Stimulated activated CD4-positive, alpha-beta T cell treated with anti-CD3 and anti-CD28 coated beads, TNF-alpha, amount 100 ng/mL, for 48 hours (primary cell): ENCODE results near the gene PPFIBP2.
A peak's percentile ranks its signal among the peaks of the same experiment; 100 is the strongest.

Experiments
- DNase-seq, 3 donors: peaks; one replicate each; pipeline ENCODE4 v3.0.0-alpha.2; 2020; ENCODE audit warnings: low read depth in 3 of 3

The PPFIBP2 gene

DNA sequence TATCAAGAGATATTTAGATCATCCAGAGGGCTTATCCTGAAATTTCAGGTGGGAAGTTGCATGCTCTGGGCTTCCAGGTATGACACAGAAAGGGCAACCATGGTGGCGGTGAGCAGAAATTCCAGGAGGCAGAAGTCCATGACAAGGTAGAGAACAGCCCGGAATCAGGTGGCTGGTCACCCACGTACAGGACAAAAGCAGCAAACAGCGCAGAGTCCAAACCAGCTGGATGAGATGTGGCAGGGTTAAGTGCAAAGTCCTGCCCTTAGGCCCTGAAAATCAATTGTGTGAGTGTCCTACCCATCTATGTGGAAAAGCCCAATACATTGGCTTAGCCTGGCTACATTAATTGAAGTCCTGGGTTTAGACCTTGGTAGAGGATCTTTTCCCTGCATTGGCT is 11.6 kb downstream of the PPFIBP2 start:
- DNase-seq = no peak

DNA sequence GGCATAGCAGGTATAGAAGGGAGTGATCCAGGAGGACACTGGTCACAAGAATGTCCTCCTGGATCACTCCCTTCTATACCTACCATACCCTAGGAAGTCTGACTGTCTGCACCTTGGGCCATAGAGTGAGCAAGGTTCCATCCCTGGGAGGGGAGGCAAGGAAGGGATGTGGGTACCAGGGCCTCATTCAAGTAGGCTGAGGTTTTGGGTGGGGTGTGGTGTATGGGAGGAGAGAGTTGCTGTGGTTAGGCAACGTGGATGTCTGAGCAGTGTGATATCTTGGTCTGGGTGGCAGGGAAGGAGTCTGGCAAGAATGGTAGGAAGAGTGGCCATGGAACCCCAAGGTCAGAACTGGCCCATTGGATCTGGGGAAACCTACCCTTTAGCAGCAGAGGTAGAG is 13.2 kb downstream of the PPFIBP2 start:
- DNase-seq = no peak

DNA sequence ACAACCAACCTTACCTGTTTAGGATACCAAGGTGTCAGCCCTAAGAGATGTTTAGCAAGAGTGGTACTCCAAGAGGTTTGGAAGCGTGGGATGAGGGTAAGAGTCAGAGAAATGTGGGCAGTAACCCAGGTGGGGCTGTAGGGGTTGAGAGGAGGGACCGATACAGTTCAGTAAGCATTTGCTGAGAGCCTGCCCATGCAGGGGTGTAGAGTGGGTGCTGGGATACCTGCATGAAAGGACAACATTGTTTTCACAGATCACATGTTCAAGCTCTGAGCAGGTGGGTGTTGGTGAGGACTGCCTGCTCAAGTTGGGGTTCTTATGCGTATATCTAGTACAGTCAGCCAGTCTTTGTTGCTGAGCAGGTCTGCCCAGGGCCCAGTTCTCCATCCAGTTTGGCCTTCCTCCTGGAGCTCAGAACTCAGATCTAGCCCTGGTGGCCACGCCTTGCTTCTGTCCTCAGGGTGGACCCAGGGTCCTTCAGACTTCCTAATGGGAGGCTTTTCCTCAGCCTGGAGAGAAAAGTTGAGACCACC is 14.8 kb downstream of the PPFIBP2 start:
- no peak for DNase-seq

DNA sequence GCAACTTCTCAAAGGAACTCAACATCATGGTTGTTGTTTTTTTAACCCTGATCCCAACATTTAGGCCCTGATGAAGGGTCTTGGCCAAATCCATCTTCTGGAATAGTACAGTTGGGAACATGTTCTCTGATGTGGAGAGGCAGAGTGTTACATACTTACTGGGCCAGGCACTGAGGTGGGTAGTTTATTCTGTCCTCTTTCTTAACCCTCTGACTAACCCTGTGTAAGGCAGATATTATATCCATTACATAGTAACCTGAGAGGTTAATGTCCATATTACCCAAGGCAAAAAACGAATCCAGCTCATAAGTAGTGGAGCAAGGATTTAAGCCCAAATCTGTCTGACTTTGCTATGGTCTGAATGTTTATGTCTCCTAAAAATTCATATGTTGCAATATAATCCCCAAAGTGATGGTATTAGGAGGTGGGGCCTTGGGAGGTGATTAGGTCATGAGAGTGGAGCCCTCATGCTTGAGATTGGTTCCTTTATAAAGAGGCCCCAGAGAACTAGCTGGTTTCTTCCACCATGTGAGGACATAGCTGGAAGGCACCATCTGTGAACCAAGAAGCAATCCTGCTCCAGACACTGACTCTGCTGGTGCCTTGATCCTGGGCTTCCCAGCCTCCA is 16.3 kb downstream of the PPFIBP2 start:
- no peak for DNase-seq

DNA sequence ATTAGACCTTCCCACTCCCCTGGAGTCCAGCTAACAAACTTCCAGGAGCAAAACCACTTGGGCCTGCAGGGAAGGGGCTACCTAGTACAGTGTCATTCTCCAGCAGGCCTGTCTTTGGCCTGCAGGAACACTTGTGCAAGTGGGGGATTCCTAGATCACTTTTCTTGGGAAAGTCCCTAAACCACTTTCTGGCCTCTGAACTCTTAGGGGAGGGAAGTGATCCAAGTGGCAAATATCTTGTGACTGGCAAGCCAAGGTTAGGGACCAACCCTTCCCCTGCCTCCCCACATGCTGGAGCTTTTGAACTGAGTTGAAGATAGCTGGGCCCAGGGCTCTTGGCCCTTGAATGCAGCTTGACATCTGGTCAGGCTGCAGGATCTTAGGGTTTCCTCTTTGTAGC is 17.2 kb downstream of the PPFIBP2 start:
- no peak for DNase-seq

DNA sequence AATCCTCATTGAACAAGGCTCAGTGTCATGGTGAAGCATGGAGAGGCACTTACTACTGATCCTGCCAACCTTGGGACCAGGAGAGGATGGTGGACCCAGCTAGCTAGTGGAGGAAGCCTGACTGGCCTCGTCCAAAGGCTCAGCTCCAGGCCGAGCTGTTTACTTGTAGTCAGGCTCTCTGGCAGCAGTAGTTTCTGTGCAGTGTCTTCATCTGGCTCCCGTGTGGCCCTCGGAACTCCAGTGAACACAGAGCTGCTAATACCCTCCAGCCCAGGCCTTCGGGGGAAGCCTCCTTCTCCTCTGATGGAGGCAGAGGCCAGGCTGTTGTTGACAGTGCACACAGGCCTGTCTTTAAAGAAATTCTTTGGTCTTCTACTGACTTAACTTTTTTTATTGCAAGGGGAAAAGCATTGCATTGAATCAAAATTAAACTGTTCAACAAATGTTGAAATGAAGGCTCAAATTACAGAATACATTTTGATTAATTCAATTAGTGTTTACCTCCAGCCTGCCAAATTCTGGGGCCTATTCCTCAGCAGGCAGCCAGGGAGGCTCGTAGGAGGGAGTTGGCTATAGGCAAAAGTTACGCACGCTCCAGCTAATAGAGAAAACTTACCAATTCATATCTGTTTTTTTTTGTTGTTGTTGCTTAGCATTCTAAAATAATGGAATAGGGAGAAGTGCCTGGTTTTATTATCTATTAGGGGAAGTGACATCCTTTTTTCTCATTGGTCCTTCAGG is 18.8 kb downstream of the PPFIBP2 start:
- no peak for DNase-seq

DNA sequence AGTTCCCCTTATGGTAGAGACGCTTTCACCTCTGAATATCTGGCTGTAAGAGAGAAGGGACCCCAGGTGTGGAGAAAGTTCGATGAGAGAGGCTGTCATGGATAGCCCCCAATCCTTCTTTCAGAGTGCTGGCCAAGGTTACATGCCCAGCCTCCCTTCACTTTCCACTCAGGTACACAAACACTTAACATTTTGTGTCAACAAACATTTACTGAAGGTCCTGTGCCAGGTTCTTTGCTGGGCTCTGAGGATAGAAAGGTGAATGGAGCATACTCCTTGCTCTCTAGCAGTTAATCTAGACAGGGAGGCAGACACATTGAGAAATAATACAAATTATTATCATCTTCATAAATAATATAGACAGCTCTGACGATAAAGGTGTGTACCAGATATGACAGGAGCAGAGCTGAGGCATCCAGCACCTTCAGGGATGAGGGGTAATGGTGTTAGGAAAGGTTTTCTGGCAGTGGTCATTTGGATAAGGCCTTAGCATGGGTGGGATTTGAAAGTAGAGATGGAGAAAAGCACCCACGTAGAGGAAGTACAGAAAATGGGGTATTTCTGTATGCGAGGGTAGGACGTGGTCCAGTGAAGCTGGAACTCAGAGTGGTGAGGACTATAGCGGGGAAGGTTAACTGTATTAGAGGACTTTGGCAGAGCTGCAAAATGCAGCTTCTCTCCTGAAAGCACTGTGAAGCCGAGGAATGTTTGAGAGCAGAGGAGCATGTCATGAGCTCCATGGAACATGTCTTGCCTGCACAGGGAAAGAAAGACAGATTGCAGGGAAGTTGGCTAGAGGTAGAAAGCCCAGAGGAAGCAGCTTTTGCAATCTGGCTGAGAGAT is 19.6 kb downstream of the PPFIBP2 start:
- DNase-seq = no peak

DNA sequence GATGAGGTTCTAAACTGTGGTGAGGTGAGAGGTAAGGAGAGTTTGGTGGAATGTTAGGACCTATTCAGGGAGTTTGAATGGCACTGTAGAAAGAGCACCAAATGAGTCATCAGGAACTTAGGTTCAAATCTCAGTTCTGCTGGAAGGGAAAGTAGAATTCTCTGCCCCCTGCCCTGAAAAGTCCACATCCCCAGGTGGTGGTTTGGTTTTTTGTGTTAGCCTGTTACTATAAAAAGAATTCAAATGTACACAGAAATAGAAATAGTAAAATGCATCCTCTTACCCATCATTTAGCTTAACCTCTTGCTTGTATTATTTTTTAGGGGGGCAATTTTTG is 20.2 kb downstream of the PPFIBP2 start:
- DNase-seq = no peak

DNA sequence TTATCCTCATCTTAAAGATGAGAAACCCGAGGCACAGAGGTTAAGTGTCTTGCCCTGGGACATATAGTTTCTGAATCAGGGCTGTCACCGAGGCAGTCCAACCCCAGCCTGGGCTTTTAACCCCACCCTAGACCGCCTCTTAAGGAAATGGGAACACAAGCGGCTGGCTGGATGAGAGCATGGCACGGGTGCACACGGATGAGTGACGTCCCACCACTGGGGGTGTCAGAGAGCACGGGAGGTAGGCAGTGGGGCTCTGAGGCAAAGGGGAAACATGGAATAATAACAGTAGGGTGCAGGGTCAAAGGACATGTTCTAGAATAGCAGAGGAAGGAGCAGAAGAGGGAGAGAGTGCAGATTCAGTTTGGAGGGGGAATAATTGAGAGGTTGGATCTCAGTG is 22.3 kb downstream of the PPFIBP2 start:
- no peak for DNase-seq

DNA sequence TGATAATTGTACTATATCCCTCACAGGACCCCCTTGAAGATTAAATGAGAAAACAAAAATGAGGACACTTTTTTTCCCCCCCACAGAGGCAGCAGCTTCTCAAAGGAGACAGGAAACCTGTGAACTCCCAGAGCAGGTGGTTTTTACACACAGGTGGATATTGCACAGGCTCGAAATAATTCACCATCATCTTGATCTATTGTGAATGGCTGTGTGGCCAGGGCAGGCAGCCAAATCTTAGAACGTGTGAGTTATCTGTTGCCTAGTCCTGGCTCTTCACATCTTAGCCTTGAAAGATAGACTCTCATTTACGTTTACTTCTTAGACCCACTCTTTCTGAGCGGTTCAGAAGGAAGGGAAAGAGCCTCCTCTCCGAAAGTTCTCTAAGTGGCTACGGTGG is 23.5 kb downstream of the PPFIBP2 start:
- DNase-seq = no peak

DNA sequence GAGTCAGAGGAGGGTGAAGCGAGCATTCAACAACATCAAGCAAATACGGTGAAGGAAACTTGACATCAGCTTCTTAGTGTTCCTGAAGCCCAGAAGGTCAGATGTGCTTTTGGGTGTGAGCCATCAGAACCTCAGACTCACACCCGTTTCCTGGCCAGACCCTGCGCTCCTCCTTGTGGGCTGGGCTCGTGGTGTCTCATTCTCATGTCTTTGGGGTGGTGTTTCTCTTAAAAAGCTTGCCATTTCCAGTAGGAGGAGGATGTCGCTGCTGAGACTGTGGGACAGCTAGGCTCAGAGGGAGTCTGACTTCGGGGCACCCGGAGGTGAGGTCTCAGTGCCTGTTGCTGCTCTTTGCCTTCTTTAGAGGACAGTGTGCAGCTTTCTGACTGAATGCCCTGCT is 24.2 kb downstream of the PPFIBP2 start:
- no peak for DNase-seq

DNA sequence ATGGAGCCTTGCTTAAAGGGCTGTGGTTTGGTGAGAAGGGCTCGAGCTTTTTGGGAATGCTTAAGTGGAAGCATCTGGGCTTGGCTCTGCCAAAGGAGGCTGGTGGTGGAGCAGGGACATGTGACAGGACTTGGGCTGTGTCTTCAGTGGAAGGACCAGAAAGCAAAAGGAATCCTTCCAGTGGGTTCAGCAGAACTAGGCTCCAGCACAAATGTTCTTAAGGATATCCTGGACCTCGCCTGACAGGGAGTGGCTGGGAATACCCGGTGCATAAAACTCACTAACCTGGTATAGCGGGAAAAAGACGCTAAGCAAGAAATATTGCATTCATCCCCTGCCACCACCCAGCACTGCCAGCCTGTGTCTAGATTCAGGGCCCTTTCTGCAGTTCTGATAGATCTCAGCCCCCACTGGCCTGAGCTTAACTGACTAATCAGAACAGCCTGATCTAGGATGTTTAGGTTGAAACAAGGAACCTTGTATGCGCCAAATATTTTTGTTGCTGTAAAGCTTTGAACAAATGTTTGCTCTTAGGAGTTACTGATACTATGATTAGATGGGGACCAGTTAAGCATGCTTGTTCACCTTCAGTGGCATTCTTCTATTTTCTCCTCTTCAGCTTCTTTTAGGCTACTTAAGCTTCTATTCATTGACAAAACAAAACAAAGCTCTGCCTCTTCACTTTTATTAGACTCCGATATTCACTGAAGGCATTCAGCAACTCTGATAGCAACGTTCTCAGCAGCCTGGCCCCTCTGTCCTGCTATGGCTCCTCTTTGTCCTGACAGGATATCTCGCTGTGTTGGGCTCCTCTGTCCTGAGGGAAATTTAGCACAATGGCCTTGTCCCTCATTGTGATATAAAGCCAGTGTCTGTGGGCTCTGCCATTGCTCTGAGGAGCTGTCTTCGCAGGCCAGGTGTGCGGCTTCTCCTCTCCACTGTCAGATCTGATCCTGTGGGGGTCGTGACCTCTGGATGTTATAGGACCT is 25.0 kb downstream of the PPFIBP2 start:
- DNase-seq = no peak

DNA sequence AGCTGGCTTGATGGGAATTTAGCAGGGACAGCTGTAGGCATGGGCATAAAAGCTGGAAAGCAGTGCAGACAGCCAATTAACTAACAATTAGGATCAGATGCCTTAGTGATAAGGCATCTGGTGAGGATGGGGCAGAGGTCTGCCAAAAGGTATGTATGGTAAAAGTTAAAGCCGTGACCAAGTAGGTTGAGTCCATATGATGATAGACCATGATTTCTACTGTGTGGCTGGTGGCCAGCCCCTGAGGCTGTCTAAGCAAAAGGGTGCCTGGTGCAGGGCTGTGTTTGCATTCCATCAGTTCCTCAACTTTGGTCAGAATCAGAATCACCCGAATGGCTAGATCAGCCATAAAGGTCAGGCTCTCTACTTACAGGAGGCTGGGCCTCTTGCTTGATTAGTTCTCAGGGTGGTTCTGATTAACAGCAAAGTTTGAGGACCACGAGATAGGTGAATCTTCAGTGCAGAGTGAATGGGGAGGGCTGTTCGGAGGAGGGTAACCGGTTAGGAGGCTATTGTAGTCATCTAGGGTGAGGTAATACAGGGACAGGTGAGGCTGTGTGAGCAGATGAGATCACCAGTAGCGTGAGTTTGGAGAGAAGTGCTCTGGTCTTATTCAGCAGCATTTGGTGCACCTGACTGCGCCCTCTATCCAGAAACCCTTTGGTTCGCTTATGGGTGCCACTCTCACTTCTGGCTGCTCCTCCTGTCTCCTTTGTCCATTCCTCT is 27.2 kb downstream of the PPFIBP2 start:
- no peak for DNase-seq

DNA sequence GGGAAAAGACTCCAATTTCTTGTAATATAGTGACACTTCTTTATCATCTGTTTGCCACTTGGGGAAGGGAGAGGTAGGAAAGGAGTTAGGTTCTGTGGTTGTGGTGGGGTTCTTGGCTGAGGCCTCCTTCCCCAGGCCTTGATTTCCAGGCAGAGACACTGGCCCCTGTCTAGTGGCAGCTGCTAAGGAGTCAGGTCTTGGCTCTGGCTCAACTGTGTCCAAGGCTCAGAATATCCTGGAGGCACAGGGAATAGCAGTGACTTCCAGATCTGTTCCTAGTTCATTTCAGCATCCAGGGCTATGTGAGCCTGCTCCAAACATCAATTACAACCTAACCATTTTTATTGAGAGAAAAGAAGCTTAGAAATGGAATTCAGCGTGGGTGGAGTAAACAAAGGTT is 29.5 kb downstream of the PPFIBP2 start:
- no peak for DNase-seq

DNA sequence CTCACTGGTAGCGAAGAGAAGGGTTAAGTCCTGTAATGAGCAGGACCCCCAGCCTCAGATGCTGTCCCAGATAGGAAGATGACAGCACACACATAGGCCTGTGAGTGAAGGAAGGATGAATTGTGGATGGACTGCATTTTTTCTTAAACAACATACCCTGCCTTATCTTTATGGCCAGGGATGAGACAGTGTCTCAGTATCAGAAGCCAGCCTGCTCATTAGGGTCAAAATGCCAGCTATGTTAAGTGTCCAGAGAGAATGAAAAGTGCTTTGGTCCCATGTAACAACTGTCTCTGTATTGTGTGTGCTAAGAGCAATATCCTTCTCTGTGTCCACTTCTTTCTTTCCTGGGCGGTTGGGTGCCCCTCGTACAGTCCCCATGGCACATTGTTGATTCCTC is 30.2 kb downstream of the PPFIBP2 start:
- DNase-seq = no peak

DNA sequence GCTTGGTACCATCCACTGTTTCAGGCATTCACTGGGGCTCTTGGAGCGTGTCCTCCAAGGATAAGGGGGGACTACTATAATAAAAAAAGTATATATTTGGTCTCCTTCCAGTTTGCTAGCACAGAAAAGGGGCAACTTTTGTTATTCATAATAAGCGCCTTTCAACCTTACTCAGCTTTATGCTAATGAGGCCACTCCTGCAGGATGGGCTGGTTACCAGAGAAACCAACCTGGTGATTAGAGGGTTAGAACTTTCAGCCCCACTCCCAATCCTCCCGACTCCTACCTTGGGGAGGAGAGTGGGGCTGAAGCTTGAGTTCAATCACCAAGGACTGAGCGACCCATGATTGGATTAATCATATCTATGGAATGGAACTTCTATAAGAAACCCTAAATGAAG is 31.8 kb downstream of the PPFIBP2 start:
- no peak for DNase-seq

DNA sequence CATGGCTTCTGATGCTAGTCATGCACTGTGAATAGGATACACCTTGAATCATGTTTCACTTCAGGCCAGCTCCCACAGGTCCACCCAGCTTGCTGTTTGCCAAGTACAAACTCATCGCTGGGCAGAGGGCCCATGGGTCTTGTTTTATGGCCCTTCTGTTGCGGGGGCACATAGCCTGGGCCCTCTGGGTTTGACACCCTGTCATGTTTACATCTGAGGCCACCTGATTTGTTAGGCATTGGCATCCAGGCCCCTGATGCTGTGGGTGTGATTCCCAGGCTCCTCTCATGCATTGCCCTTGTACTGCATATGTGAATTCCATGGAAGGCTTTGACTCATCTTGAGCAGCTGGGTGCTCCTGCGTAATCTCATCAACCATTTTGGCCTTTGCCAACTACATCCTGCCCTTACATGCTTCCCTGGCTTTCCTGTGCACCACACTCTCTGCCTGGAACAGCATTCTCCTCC is 32.6 kb downstream of the PPFIBP2 start:
- no peak for DNase-seq

DNA sequence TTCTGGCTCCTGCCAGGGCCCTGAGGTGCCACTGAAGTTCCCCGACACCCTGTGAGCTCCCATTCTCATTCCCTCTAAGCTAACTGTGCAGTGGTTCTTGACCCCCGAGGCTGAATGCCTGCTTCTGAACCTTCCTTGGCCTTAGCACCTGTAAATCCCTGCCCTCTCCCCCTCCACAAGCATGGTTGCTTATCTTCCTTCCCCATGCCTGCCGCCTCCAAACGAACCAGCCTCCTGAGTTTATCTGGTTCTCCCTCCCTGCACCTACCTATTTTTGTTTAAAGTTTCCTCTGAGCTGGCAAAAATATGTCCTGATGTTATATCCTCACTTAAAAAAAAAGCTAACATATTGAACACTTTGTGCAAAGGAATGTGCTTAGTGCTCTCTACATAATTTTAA is 33.9 kb downstream of the PPFIBP2 start:
- no peak for DNase-seq

DNA sequence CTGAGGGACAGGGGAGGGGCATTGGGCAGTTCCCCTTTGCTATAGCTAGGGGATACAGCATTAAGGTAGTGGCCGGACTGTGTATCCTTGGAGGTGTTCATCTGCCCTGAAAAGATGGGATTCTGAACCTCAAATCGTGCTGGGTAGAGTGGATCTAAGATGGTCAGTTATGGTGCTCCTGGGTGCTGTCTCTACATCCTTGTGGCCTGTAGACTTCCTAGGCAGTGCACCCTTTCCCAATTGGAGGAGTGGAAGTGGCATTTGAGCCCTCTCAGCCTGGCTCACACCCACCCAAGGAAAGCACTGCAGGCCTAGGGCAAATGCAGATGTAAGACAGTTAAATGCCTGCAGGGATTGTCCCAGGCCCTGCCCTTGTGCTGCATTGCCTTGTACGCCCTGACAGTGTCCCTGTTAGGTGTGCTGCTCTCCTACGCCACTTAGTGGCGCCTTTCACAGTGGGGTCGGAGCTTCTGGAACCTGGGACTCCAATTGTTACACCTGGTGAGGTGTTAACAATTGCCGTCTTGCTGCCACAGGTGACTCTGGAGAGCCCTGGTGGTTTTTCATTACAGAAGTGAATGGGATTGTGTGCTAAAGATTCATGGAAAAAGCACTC is 35.0 kb downstream of the PPFIBP2 start:
- peak in 1 of 3 donors; percentile 11 for DNase-seq

DNA sequence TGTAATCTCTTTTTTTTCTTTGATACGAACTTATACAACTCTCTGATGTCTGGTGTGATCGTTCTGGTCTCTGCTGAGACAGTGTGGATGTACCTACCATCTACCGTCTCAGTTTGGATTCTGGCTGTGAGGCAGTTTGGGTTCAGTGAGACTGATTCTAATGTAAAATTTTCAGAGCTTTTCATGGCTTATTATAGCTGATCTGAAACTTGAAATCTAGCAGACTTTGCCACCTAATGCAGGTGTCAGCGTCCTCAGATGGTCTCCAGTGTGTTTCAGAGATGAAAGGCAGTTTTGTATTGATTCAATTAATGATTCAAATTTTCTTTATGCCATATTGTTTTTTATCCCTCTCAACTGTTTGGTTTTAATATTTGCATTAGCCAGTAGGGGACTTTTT is 35.9 kb downstream of the PPFIBP2 start:
- DNase-seq = no peak
